Measurements from ENCODE around the gene NR3C1. TPM values are rescaled to one million over a fixed set of nuclear protein-coding genes. Genes with fewer than 3 reads are reported as not detected.

The NR3C1 gene
- total RNA-seq, 1 experiment from 2014 or later = 17.5 TPM

DNA sequence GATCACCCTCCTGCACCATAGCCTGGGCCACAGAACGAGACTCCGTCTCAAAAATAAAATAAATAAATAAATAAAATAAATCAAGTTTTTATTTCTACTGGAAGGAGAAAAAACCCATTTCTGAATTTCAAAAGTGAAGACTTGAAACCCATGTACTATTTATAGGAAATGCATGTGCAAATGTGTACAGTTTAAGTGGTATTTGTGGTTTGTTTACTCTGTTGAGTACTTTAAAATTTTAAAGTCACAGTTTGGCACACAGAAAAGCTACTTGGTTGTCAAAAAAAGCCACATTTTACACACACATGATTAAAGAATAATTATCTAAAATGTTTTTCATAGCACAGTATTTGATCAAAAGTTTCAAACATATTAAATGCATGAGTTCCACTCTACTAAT lies 43.6 kb downstream of the NR3C1 start:
- H3K27me3 ChIP-seq (replicated peaks; ENCODE audit: control insufficient read depth, insufficient read depth, low read length) = no peaks in the 10 kb centered on the region
- CTCF ChIA-PET = no interaction called here
- H3K36me3 Mint-ChIP-seq (ENCODE audit: insufficient read depth, unreplicated experiment) = no peaks in the 10 kb centered on the region
- peaks cover under 1% of the 10 kb centered on the region for H3K9me3 Mint-ChIP-seq (ENCODE audit: unreplicated experiment)
- intact Hi-C loops (cut with micrococcal nuclease; ENCODE audit: unreplicated experiment) = no loop called here
- H3K9me3 ChIP-seq = no peaks in the 10 kb centered on the region
- POLR2A ChIA-PET = no interaction called here
- no peaks in the 10 kb centered on the region for H3K27me3 Mint-ChIP-seq (ENCODE audit: insufficient read depth, unreplicated experiment)
- H3K4me3 Mint-ChIP-seq (ENCODE audit: unreplicated experiment) = no peak overlapping the region
- no peak overlapping the region for H3K27ac Mint-ChIP-seq (ENCODE audit: unreplicated experiment)
- no peak overlapping the region for H3K4me3 ChIP-seq (ENCODE audit: low read depth, low read length)
- no peak for DNase-seq
- TF ChIP-seq, protein P1, sequence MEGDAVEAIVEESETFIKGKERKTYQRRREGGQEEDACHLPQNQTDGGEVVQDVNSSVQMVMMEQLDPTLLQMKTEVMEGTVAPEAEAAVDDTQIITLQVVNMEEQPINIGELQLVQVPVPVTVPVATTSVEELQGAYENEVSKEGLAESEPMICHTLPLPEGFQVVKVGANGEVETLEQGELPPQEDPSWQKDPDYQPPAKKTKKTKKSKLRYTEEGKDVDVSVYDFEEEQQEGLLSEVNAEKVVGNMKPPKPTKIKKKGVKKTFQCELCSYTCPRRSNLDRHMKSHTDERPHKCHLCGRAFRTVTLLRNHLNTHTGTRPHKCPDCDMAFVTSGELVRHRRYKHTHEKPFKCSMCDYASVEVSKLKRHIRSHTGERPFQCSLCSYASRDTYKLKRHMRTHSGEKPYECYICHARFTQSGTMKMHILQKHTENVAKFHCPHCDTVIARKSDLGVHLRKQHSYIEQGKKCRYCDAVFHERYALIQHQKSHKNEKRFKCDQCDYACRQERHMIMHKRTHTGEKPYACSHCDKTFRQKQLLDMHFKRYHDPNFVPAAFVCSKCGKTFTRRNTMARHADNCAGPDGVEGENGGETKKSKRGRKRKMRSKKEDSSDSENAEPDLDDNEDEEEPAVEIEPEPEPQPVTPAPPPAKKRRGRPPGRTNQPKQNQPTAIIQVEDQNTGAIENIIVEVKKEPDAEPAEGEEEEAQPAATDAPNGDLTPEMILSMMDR (IDR thresholded peaks at IDR 0.05; ENCODE audit: insufficient read depth in 1 of 2, low read depth in 1 of 2, low read length in 1 of 2, severe bottlenecking in 1 of 2, unreplicated experiment in 1 of 2) = no peak
- no TSS peak for BruUV-seq (replicated peaks)
- H3K4me1 ChIP-seq = no peaks in the 10 kb centered on the region
- H3K4me1 Mint-ChIP-seq (ENCODE audit: low read depth, unreplicated experiment) = peaks cover 7% of the 10 kb centered on the region
- H3K36me3 ChIP-seq (ENCODE audit: control insufficient read depth, insufficient read depth, low read length) = no peaks in the 10 kb centered on the region

DNA sequence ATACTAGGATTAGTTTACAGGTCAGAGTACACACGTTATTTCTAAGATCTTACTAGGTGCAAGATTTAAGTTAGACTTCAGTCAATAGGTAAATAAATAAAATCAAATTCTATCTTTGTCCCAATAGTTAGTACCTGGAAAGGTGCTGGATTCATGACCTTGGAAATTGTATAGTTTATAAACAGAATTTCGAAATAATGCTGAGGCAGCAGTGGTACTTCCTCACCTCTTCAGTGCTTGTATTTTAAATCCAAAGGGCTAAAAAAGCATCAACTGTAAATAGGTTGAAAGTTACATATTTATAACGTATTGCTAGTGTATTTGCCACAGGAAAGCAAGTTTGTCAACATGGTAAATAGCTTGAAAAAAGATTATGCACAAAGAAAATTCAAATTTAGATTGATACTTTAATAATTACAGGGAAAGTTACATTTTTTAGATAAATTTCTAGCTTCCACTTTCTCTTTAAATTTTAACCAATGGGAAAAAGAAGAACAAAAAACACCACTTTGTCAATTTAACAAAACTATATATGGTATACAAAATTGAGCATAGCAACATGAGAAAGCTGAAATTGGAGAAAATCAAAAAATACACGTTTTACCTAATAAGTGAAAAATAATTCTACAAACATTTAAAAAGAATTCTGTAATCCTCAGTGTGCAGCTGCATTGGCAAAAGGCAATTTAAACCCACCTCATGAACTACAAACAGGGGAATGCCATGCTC lies 46.5 kb downstream of the NR3C1 start:
- no TSS peak for BruUV-seq (replicated peaks)
- Mint-ChIP-seq H3K27me3 (ENCODE audit: insufficient read depth, unreplicated experiment) (no peaks in the 10 kb centered on the region), H3K4me3 (ENCODE audit: unreplicated experiment) (no peak overlapping the region), H3K4me1 (ENCODE audit: low read depth, unreplicated experiment) (peaks cover 7% of the 10 kb centered on the region), H3K9me3 (ENCODE audit: unreplicated experiment) (no peaks in the 10 kb centered on the region), H3K27ac (ENCODE audit: unreplicated experiment) (no peak overlapping the region), H3K36me3 (ENCODE audit: insufficient read depth, unreplicated experiment) (no peaks in the 10 kb centered on the region)
- Histone ChIP-seq H3K9me3 (no peaks in the 10 kb centered on the region), H3K27me3 (replicated peaks; ENCODE audit: control insufficient read depth, insufficient read depth, low read length) (no peaks in the 10 kb centered on the region), H3K36me3 (ENCODE audit: control insufficient read depth, insufficient read depth, low read length) (no peaks in the 10 kb centered on the region), H3K4me1 (no peaks in the 10 kb centered on the region), H3K4me3 (ENCODE audit: low read depth, low read length) (no peak overlapping the region)
- intact Hi-C loops (cut with micrococcal nuclease; ENCODE audit: unreplicated experiment) = no loop called here
- TF ChIP-seq, protein P1 (IDR thresholded peaks at IDR 0.05; ENCODE audit: insufficient read depth in 1 of 2, low read depth in 1 of 2, low read length in 1 of 2, severe bottlenecking in 1 of 2, unreplicated experiment in 1 of 2) = no peak
- DNase-seq = no peak
- CTCF ChIA-PET = no interaction called here
- POLR2A ChIA-PET = no interaction called here

DNA sequence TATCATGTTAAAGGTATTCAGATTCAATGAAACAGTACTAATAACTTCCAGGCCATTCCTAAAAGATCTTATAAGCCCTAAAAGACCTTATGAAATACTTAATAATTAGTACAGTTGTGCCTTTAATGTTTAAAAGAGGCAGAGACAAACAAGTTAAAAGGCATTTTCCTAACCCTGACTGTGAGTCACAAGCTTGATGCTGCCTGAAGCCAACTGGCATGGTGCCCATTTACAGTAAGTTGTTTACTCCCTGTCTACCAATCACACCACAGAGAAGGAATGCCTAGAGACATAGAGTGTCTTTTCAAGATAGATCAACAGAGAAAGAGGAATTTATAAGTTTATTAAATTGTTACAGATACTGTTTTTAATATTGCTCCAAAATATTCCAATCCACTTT lies 47.8 kb downstream of the NR3C1 start:
- Mint-ChIP-seq H3K9me3 (ENCODE audit: unreplicated experiment) (no peaks in the 10 kb centered on the region), H3K27me3 (ENCODE audit: insufficient read depth, unreplicated experiment) (no peaks in the 10 kb centered on the region), H3K36me3 (ENCODE audit: insufficient read depth, unreplicated experiment) (no peaks in the 10 kb centered on the region), H3K4me3 (ENCODE audit: unreplicated experiment) (no peak overlapping the region), H3K27ac (ENCODE audit: unreplicated experiment) (no peak overlapping the region), H3K4me1 (ENCODE audit: low read depth, unreplicated experiment) (peaks cover 7% of the 10 kb centered on the region)
- Histone ChIP-seq H3K36me3 (ENCODE audit: control insufficient read depth, insufficient read depth, low read length) (no peaks in the 10 kb centered on the region), H3K27me3 (replicated peaks; ENCODE audit: control insufficient read depth, insufficient read depth, low read length) (no peaks in the 10 kb centered on the region), H3K4me1 (no peaks in the 10 kb centered on the region), H3K4me3 (ENCODE audit: low read depth, low read length) (no peak overlapping the region), H3K9me3 (no peaks in the 10 kb centered on the region)
- TF ChIP-seq, protein P1 (IDR thresholded peaks at IDR 0.05; ENCODE audit: insufficient read depth in 1 of 2, low read depth in 1 of 2, low read length in 1 of 2, severe bottlenecking in 1 of 2, unreplicated experiment in 1 of 2) = no peak
- no TSS peak for BruUV-seq (replicated peaks)
- intact Hi-C loops (cut with micrococcal nuclease; ENCODE audit: unreplicated experiment) = no loop called here
- POLR2A ChIA-PET = no interaction called here
- CTCF ChIA-PET = no interaction called here
- no peak for DNase-seq
